Liver (tissue), 9 donors: ENCODE measurements around the gene GALNT16. TPM values are rescaled to one million over a fixed set of nuclear protein-coding genes. Genes with fewer than 3 reads are reported as not detected.
"Not testable (repeated sequence)": the region's sequence is repeated elsewhere in the genome, so short reads cannot be mapped to it uniquely, and the experiment has no call there.

Experiments used
- DNase-seq: peaks from one replicate; pipeline ENCODE4 v3.0.0-alpha.2; 2017; ENCODE audit warnings: low spot score
- H3K27ac ChIP-seq, 2 donors: one replicate each; pipeline ENCODE4 v1.7.0; 2013; ENCODE audit warnings: inconsistent platforms in 2 of 2, low read length in 2 of 2, control low read depth in 1 of 2, low read depth in 1 of 2, mild to moderate bottlenecking in 1 of 2
- H3K27me3 ChIP-seq, 4 donors: one replicate each; pipeline versions ENCODE4 v1.6.1 to v1.7.0; 2013; ENCODE audit warnings: low read length in 3 of 4, inconsistent platforms in 1 of 4, mild to moderate bottlenecking in 1 of 4, moderate library complexity in 1 of 4; ENCODE audit not compliant: control insufficient read depth in 4 of 4, insufficient read depth in 4 of 4
- H3K36me3 ChIP-seq, 4 donors: one replicate each; pipeline versions ENCODE4 v1.6.1 to v1.7.0; 2013; ENCODE audit warnings: low read length in 3 of 4, mild to moderate bottlenecking in 3 of 4, low read depth in 1 of 4, moderate library complexity in 1 of 4; ENCODE audit not compliant: control insufficient read depth in 4 of 4, insufficient read depth in 3 of 4
- H3K4me1 ChIP-seq, 4 donors: one replicate each; pipeline versions ENCODE4 v1.6.1 to v1.7.0; 2013; ENCODE audit warnings: low read length in 3 of 4, mild to moderate bottlenecking in 3 of 4, moderate library complexity in 1 of 4; ENCODE audit not compliant: control insufficient read depth in 4 of 4, insufficient read depth in 4 of 4
- H3K4me3 ChIP-seq, 3 donors: one replicate each; pipeline versions ENCODE4 v1.6.1 to v1.7.0; 2013; ENCODE audit warnings: low read length in 3 of 3, control low read depth in 1 of 3, low read depth in 1 of 3, mild to moderate bottlenecking in 1 of 3
- H3K9ac ChIP-seq, 2 donors: one replicate each; pipeline ENCODE4 v1.7.0; 2013; ENCODE audit warnings: low read length in 2 of 2, mild to moderate bottlenecking in 2 of 2, moderate library complexity in 2 of 2, control low read depth in 1 of 2, low read depth in 1 of 2
- H3K9me3 ChIP-seq, 4 donors: one replicate each; pipeline versions ENCODE4 v1.6.1 to v1.7.0; 2013; ENCODE audit warnings: low read length in 3 of 4; ENCODE audit not compliant: control insufficient read depth in 4 of 4
- EGR1 ChIP-seq, 2 donors: IDR thresholded peaks; 2 replicates each; pipeline ENCODE4 v1.6.1; 2016 to 2018; ENCODE audit warnings: antibody characterized with exemption in 2 of 2, low read depth in 2 of 2
- FOXA1 ChIP-seq: IDR thresholded peaks from 2 replicates; pipeline ENCODE4 v1.6.1; 2016; ENCODE audit warnings: antibody characterized with exemption
- FOXA2 ChIP-seq: IDR thresholded peaks from 2 replicates; pipeline ENCODE4 v1.6.1; 2016; ENCODE audit warnings: antibody characterized with exemption
- GABPA ChIP-seq, 2 donors: IDR thresholded peaks in 1 of 2; conservative IDR thresholded peaks in 1 of 2; 2 replicates each; pipeline ENCODE4 v1.6.1; 2016; ENCODE audit warnings: antibody characterized with exemption in 2 of 2, mild to moderate bottlenecking in 1 of 2, moderate library complexity in 1 of 2
- HNF4A ChIP-seq, 2 donors: conservative IDR thresholded peaks; 2 replicates each; pipeline ENCODE4 v1.6.1; 2016; ENCODE audit warnings: antibody characterized with exemption in 2 of 2, mild to moderate bottlenecking in 2 of 2
- HNF4G ChIP-seq: IDR thresholded peaks from 2 replicates; pipeline ENCODE4 v1.6.1; 2016; ENCODE audit warnings: antibody characterized with exemption
- JUND ChIP-seq, 2 donors: IDR thresholded peaks; 2 replicates each; pipeline ENCODE4 v1.6.1; 2016; ENCODE audit warnings: antibody characterized with exemption in 2 of 2
- NR2F2 ChIP-seq: IDR thresholded peaks from 2 replicates; pipeline ENCODE4 v1.6.1; 2016; ENCODE audit warnings: antibody characterized with exemption
- RAD21 ChIP-seq, 2 donors: IDR thresholded peaks; 2 replicates each; pipeline ENCODE4 v1.6.1; 2016; ENCODE audit warnings: antibody characterized with exemption in 2 of 2, mild to moderate bottlenecking in 2 of 2
- REST ChIP-seq: IDR thresholded peaks from 2 replicates; pipeline ENCODE4 v1.6.1; 2016; ENCODE audit warnings: antibody characterized with exemption, mild to moderate bottlenecking
- RXRA ChIP-seq, 2 donors: IDR thresholded peaks; 2 replicates each; pipeline ENCODE4 v1.6.1; 2017 to 2018; ENCODE audit warnings: antibody characterized with exemption in 2 of 2, mild to moderate bottlenecking in 1 of 2
- SP1 ChIP-seq: IDR thresholded peaks from 2 replicates; pipeline ENCODE4 v1.6.1; 2018; ENCODE audit warnings: antibody characterized with exemption, mild to moderate bottlenecking
- TAF1 ChIP-seq: conservative IDR thresholded peaks from 2 replicates; pipeline ENCODE4 v1.6.1; 2016; ENCODE audit warnings: antibody characterized with exemption, mild to moderate bottlenecking
- YY1 ChIP-seq: IDR thresholded peaks from 2 replicates; pipeline ENCODE4 v1.6.1; 2016; ENCODE audit warnings: antibody characterized with exemption, mild to moderate bottlenecking
- ZBTB33 ChIP-seq: IDR thresholded peaks from 2 replicates; pipeline ENCODE4 v1.6.1; 2016; ENCODE audit warnings: antibody characterized with exemption
- WGBS: extraction: QIAGEN DNeasy Blood & Tissue Kit; methylation state at CpG from one replicate; pipeline ENCODE4 v1.1.7; 2013; 5-methylcytosine and 5-hydroxymethylcytosine counted together
- polyA plus RNA-seq, 2 donors: library from polyadenylated mRNA; stranded (reverse) in 1 of 2; unstranded in 1 of 2; fragments of 200-250 nt in 1 of 2; fragments of >200 nt in 1 of 2; fragmentation: Nextera tagmentation in 1 of 2; extraction: Ambion mirVana in 1 of 2; gene quantifications; one replicate each; pipeline versions ENCODE4 v1.2.1 to v1.2.3, GENCODE V29; 2013 to 2015
- total RNA-seq, 2 donors: library from RNA; depleted of rRNA; stranded (reverse); fragments of >200 nt; gene quantifications; one replicate each; pipeline ENCODE4 v1.2.3, GENCODE V29; 2014
- TF ChIP-seq, protein P1 (sequence below): fragments of 150-350 bp; IDR thresholded peaks from 2 replicates; pipeline ENCODE4 v1.5.1; 2017; ENCODE audit warnings: improper control_type of control experiment, low read depth, low read length; ENCODE audit not compliant: missing input control
- TF ChIP-seq, protein P2 (sequence below): IDR thresholded peaks from 2 replicates; pipeline ENCODE4 v1.6.1; 2016; ENCODE audit warnings: antibody characterized with exemption
- TF ChIP-seq, protein P3 (sequence below): IDR thresholded peaks from 2 replicates; pipeline ENCODE4 v1.6.1; 2016; ENCODE audit warnings: antibody characterized with exemption
- donor health status: healthy.
- donor health status: healthy.
- donor health status: healthy.
- donor health status: healthy.
- donor health status: healthy.

GALNT16 gene
- total RNA-seq (1 to 10 TPM in 1 of 2 donors, under 1 TPM in 1; 0.28 to 1.2 TPM), polyA plus RNA-seq (1 to 10 TPM in 1 of 2 donors, under 1 TPM in 1; 0.25 to 1.1 TPM)

DNA sequence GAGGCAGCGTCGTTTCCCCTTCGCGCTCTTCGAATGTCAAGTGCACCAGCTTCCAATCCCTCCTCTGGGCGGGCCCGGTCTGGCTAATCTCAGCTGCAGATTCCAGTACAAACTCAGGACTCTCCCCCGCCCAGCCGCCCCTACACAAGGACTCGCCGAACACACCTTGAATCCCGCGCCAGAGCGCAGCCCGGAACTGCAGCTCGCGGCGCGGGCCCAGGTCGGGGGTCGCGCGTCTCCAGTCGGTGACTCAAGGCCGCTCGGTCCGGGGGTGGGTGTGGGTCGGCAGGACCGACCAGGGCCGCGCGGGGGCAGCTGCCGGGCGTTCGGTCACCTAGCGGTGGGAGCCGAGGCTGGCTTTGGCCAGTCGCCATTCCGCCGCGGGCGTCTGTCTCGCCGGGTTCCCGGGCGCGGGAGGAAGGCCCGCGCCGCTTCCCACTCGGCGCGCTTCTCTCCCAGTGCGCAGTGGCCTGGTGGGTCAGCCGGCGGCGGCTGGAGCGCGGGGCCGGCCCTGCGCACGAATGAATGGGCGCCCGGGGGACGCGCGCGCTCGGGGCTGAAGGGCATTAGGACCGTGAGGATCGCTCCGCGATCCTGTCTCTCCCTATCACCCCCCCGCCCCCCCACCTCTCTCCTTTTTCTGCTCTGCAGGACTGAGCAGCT lies at the start of gene GALNT16:
Gene GALNT16 (plus strand): TSS at position 632 of the 663 bp plus-strand sequence. CDS start 133 bp downstream, outside the sequence.
- TF ChIP-seq, protein P1, sequence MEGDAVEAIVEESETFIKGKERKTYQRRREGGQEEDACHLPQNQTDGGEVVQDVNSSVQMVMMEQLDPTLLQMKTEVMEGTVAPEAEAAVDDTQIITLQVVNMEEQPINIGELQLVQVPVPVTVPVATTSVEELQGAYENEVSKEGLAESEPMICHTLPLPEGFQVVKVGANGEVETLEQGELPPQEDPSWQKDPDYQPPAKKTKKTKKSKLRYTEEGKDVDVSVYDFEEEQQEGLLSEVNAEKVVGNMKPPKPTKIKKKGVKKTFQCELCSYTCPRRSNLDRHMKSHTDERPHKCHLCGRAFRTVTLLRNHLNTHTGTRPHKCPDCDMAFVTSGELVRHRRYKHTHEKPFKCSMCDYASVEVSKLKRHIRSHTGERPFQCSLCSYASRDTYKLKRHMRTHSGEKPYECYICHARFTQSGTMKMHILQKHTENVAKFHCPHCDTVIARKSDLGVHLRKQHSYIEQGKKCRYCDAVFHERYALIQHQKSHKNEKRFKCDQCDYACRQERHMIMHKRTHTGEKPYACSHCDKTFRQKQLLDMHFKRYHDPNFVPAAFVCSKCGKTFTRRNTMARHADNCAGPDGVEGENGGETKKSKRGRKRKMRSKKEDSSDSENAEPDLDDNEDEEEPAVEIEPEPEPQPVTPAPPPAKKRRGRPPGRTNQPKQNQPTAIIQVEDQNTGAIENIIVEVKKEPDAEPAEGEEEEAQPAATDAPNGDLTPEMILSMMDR: peak; percentile 4
- TF ChIP-seq RAD21 (IDR thresholded peaks at IDR 0.05) (no peak), RXRA (IDR thresholded peaks at IDR 0.05) (no peak), SP1 (no peak)
- no peaks in the 10 kb centered on the region for H3K36me3 ChIP-seq
- H3K4me3 ChIP-seq: peak within 1 kb of the TSS in 2 of 3 donors; percentile 50 to 52
- DNase-seq: no peak
- WGBS: 4% methylated on average over 74 of the region's 74 CpGs
- peaks cover 10 to 29% (median 22%) of the 10 kb centered on the region in 4 donors for H3K4me1 ChIP-seq
- no peak within 1 kb of the TSS for H3K9ac ChIP-seq
- H3K9me3 ChIP-seq: no peaks in the 10 kb centered on the region
- peaks cover 0 to 6% (median 1%) of the 10 kb centered on the region in 4 donors for H3K27me3 ChIP-seq
- H3K27ac ChIP-seq: peak within 1 kb of the TSS in 1 of 2 donors; percentile 46

DNA sequence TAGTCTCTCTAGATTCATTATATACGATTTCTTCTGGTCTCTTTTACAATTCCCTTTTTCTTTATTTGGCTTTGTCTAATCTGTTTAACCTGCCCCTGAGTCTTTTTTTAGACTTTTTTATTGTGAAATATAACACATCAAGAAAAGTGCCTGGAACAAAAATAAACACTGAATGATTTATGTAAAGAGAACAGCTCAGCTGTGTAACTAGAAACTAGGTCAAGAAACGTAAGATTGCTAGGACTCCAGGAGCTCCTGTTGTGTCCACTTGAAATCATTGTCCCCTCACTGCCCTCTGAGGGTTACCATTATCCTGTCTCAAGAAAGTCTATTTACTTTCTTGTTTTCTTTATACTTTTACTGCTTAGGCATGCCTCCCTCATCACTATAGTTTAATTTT lies 45.6 kb upstream of the GALNT16 start:
- Histone ChIP-seq H3K36me3 (peaks cover 0 to 3% (median 0%) of the 10 kb centered on the region in 4 donors), H3K27ac (no peak overlapping the region), H3K4me3 (no peak overlapping the region), H3K9ac (no peak overlapping the region), H3K4me1 (no peaks in the 10 kb centered on the region), H3K9me3 (no peaks in the 10 kb centered on the region), H3K27me3 (no peaks in the 10 kb centered on the region)
- 53% methylated on average over 2 of the region's 2 CpGs for WGBS
- DNase-seq: no peak
- TF ChIP-seq TAF1: no peak
- TF ChIP-seq GABPA (IDR thresholded peaks at IDR 0.05 in 1 of 2, conservative IDR thresholded peaks at IDR 0.05 in 1 of 2): no peak
- TF ChIP-seq, protein P2, sequence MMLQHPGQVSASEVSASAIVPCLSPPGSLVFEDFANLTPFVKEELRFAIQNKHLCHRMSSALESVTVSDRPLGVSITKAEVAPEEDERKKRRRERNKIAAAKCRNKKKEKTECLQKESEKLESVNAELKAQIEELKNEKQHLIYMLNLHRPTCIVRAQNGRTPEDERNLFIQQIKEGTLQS: no peak
- TF ChIP-seq SP1: no peak
- TF ChIP-seq HNF4G: no peak
- TF ChIP-seq HNF4A (conservative IDR thresholded peaks at IDR 0.05): no peak
- TF ChIP-seq FOXA2: no peak
- TF ChIP-seq NR2F2: no peak
- TF ChIP-seq, protein P3, sequence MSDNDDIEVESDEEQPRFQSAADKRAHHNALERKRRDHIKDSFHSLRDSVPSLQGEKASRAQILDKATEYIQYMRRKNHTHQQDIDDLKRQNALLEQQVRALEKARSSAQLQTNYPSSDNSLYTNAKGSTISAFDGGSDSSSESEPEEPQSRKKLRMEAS: no peak
- no peak for TF ChIP-seq REST
- no peak for TF ChIP-seq YY1
- TF ChIP-seq JUND (IDR thresholded peaks at IDR 0.05): no peak
- no peak for TF ChIP-seq ZBTB33
- TF ChIP-seq, protein P1: no peak
- no peak for TF ChIP-seq RAD21 (IDR thresholded peaks at IDR 0.05)
- no peak for TF ChIP-seq RXRA (IDR thresholded peaks at IDR 0.05)
- no peak for TF ChIP-seq FOXA1
- TF ChIP-seq EGR1 (IDR thresholded peaks at IDR 0.05; ENCODE audit: low read depth in 2 of 2): no peak

- H3K9ac ChIP-seq, H3K9me3 ChIP-seq, H3K27ac ChIP-seq, H3K27me3 ChIP-seq, DNase-seq, H3K4me3 ChIP-seq, H3K4me1 ChIP-seq, H3K36me3 ChIP-seq: not testable (repeated sequence)
- WGBS: 100% methylated on average over 2 of the region's 3 CpGs
Measured at GRCh38 chr14:69217663-69218062, 42.3 kb upstream of the GALNT16 start.
